CD4-positive, alpha-beta T cell (primary cell): ENCODE data around the gene NPW. TPM values are rescaled to one million over a fixed set of nuclear protein-coding genes. Genes with fewer than 3 reads are reported as not detected.

Source experiments
- ATAC-seq: fragments of 200-7000 bp; cut with Tn5 transposase; one replicate; pipeline ENCODE4 v1.10.0; 2022; ENCODE audit warnings: mild to moderate bottlenecking; ENCODE audit not compliant: poor library complexity
- CTCF ChIA-PET: fragments of 350-600 bp; sonication (Branson Sonifier 250); formaldehyde crosslinking; loops from one replicate; lab custom pipeline; 2021; ENCODE audit warnings: antibody characterized with exemption, inconsistent platforms; lab: Charles Lee
- POLR2A ChIA-PET: fragments of 350-600 bp; sonication (Branson Sonifier 250); formaldehyde crosslinking; loops from one replicate; lab custom pipeline; 2021; ENCODE audit warnings: antibody characterized with exemption, inconsistent platforms; lab: Charles Lee
- DNase-seq, 14 experiments: peaks; one replicate each; pipeline ENCODE4 v3.0.0-alpha.2; 2013 to 2020; ENCODE audit warnings: mixed read lengths in 2 of 14
- H3K27ac ChIP-seq, 2 donors: one replicate each; pipeline versions ENCODE4 v1.5.1 to v1.7.0; 2013; ENCODE audit warnings: low read length in 2 of 2, low read depth in 1 of 2, mild to moderate bottlenecking in 1 of 2
- H3K27me3 ChIP-seq, 2 experiments: 1 replicate in 1 of 2; 2 replicates in 1 of 2; pipeline versions ENCODE4 v1.6.1 to v1.7.0; 2013; ENCODE audit warnings: low read length in 2 of 2, control low read depth in 1 of 2, mild to moderate bottlenecking in 1 of 2, moderate library complexity in 1 of 2; ENCODE audit not compliant: insufficient read depth in 2 of 2, control insufficient read depth in 1 of 2
- H3K36me3 ChIP-seq: one replicate; pipeline ENCODE4 v1.6.1; 2013; ENCODE audit warnings: low read length, control low read depth; ENCODE audit not compliant: insufficient read depth
- H3K4me1 ChIP-seq: one replicate; pipeline ENCODE4 v1.6.1; 2013; ENCODE audit warnings: low read length, control low read depth; ENCODE audit not compliant: insufficient read depth
- H3K4me3 ChIP-seq: one replicate; pipeline ENCODE4 v1.5.1; 2013; ENCODE audit warnings: mild to moderate bottlenecking, low read length, moderate library complexity
- H3K9me3 ChIP-seq, 2 experiments: 1 replicate in 1 of 2; 2 replicates in 1 of 2; pipeline versions ENCODE4 v1.6.1 to v1.7.0; 2013; ENCODE audit warnings: low read length in 2 of 2, mild to moderate bottlenecking in 2 of 2, control low read depth in 1 of 2, moderate library complexity in 1 of 2; ENCODE audit not compliant: control insufficient read depth in 1 of 2, insufficient read depth in 1 of 2
- H3K27ac Mint-ChIP-seq: one replicate; pipeline ENCODE4 v1.8.0; 2020; ENCODE audit warnings: mixed read lengths
- H3K27me3 Mint-ChIP-seq: one replicate; pipeline ENCODE4 v1.8.0; 2021; ENCODE audit warnings: mixed read lengths
- H3K36me3 Mint-ChIP-seq: one replicate; pipeline ENCODE4 v1.8.0; 2021; ENCODE audit warnings: low read depth, mixed read lengths
- H3K4me1 Mint-ChIP-seq: one replicate; pipeline ENCODE4 v1.8.0; 2021; ENCODE audit warnings: low read depth, mixed read lengths
- H3K4me3 Mint-ChIP-seq: one replicate; pipeline ENCODE4 v1.8.0; 2020; ENCODE audit warnings: mild to moderate bottlenecking, mixed read lengths
- H3K9me3 Mint-ChIP-seq: one replicate; pipeline ENCODE4 v1.8.0; 2020; ENCODE audit warnings: mixed read lengths
- CTCF ChIP-seq: fragments of 200-600 bp; IDR thresholded peaks from one replicate; pipeline ENCODE4 v1.8.0; 2022; ENCODE audit warnings: antibody characterized with exemption, mild to moderate bottlenecking
- intact Hi-C, 2 experiments: fragments of 100-400 bp; cut with DNase I in 1 of 2; cut with micrococcal nuclease in 1 of 2; formaldehyde crosslinking; loops; one replicate each; pipeline versions ENCODE4 v1.15.1 to v1.9.0; 2023 to 2025; cut with DNase I, micrococcal nuclease
- total RNA-seq, 174 experiments: library from RNA in 2 of 174; stranded (reverse) in 2 of 174; gene quantifications; one replicate each; pipeline ENCODE4 v1.2.3 and lab custom pipeline; 2021 to 2026

NPW gene
- total RNA-seq, 2 experiments from 2014 or later, result 0.80 TPM; not detected in 1

- H3K4me1 Mint-ChIP-seq, result peaks cover 26% of the 10 kb centered on the region
- POLR2A ChIA-PET, result interaction anchor here (1.0 to 2.2 kb wide), 5 partner anchors 10 to 152 kb away, joined by 4 to 11 read pairs (median 7); partner anchors contain the start of genes GFER, RPS2 and TRAF7
- peaks cover 64% of the 10 kb centered on the region for H3K36me3 ChIP-seq
Observed at GRCh38 chr16:2003231-2003826, 16.3 kb upstream of the NPW start.

GRCh38 chr16:2003827-2004641, 15.6 kb upstream of the NPW start:
- Mint-ChIP-seq H3K4me1 (peaks cover 32% of the 10 kb centered on the region), H3K36me3 (peaks cover 28% of the 10 kb centered on the region)
- TF ChIP-seq CTCF, result peak; percentile 78

More at GRCh38 chr16:2003231-2003826, 16.3 kb upstream of the NPW start:
- no peak for TF ChIP-seq CTCF
- Histone ChIP-seq H3K27me3 (no peaks in the 10 kb centered on the region), H3K27ac (no peak overlapping the region), H3K4me3 (no peak overlapping the region), H3K4me1 (peaks cover 50% of the 10 kb centered on the region), H3K9me3 (no peaks in the 10 kb centered on the region)
- intact Hi-C loops, result no loop called here
- Mint-ChIP-seq H3K27me3 (no peaks in the 10 kb centered on the region), H3K36me3 (peaks cover 31% of the 10 kb centered on the region), H3K9me3 (no peaks in the 10 kb centered on the region), H3K4me3 (no peak overlapping the region), H3K27ac (no peak overlapping the region)
- CTCF ChIA-PET, result interaction anchor here (0.6 to 1.6 kb wide), 13 partner anchors 8 to 176 kb away, joined by 3 to 17 read pairs (median 5); partner anchors contain the start of genes FAHD1, GFER, NDUFB10 and TRAF7
- DNase-seq (peak in 1 of 14 experiments; percentile 0), ATAC-seq (no peak)

GRCh38 chr16:2004795-2005517, 14.6 kb upstream of the NPW start:
- no peak overlapping the region for H3K4me3 Mint-ChIP-seq
- POLR2A ChIA-PET, result interaction anchor here (1.1 to 2.2 kb wide), 6 partner anchors 11 to 150 kb away, joined by 3 to 11 read pairs (median 6); partner anchors contain the start of genes GFER, RPS2 and TRAF7

More at GRCh38 chr16:2003827-2004641, 15.6 kb upstream of the NPW start:
- no peaks in the 10 kb centered on the region for H3K9me3 Mint-ChIP-seq
- POLR2A ChIA-PET, result interaction anchor here (1.0 to 2.2 kb wide), 7 partner anchors 10 to 151 kb away, joined by 3 to 11 read pairs (median 4); partner anchors contain the start of genes GFER, RPS2 and TRAF7
- Histone ChIP-seq H3K27me3 (no peaks in the 10 kb centered on the region), H3K36me3 (peaks cover 57% of the 10 kb centered on the region), H3K4me1 (peaks cover 57% of the 10 kb centered on the region), H3K4me3 (no peak overlapping the region), H3K9me3 (no peaks in the 10 kb centered on the region), H3K27ac (no peak overlapping the region)
- peak; percentile 78 to 92 (median 84) for DNase-seq
- CTCF ChIA-PET, result interaction anchor here (0.5 to 1.8 kb wide), 21 partner anchors 8 to 177 kb away, joined by 3 to 17 read pairs (median 4); partner anchors contain the start of genes FAHD1, GFER, NDUFB10 and NTHL1
- H3K4me3 Mint-ChIP-seq, result no peak overlapping the region
- ATAC-seq, result peak; percentile 98
- H3K27ac Mint-ChIP-seq, result no peak overlapping the region
- H3K27me3 Mint-ChIP-seq, result no peaks in the 10 kb centered on the region
- intact Hi-C loops, result no loop called here

More at GRCh38 chr16:2004795-2005517, 14.6 kb upstream of the NPW start:
- Mint-ChIP-seq H3K27ac (no peak overlapping the region), H3K36me3 (peaks cover 27% of the 10 kb centered on the region), H3K27me3 (no peaks in the 10 kb centered on the region), H3K4me1 (peaks cover 34% of the 10 kb centered on the region), H3K9me3 (no peaks in the 10 kb centered on the region)
- ATAC-seq (no peak), DNase-seq (peak in 1 of 14 experiments; percentile 0)
- CTCF ChIA-PET, result interaction anchor here (1.0 to 1.8 kb wide), 5 partner anchors 22 to 150 kb away, joined by 3 to 13 read pairs (median 7); partner anchors contain the start of genes GFER, NTHL1, TRAF7 and TSC2
- peaks cover 61% of the 10 kb centered on the region for H3K4me1 ChIP-seq
- no peak overlapping the region for H3K27ac ChIP-seq
- intact Hi-C loops, result loop anchor here in 1 of 2 experiments (5.0 kb wide), 2 partner anchors 33 to 42 kb away; partner anchors contain the start of genes NTHL1, TBL3 and TSC2
- no peak for TF ChIP-seq CTCF
- peaks cover 48% of the 10 kb centered on the region for H3K36me3 ChIP-seq
- no peaks in the 10 kb centered on the region for H3K27me3 ChIP-seq
- H3K4me3 ChIP-seq, result no peak overlapping the region
- H3K9me3 ChIP-seq, result no peaks in the 10 kb centered on the region
